Lower leg skin (tissue), 3 donors: ENCODE measurements around the gene ZNF462.

Experiments used
- CTCF ChIP-seq, 3 donors: fragments of 450-650 bp; IDR thresholded peaks; one replicate each; pipeline ENCODE4 v1.5.1; 2016; ENCODE audit warnings: antibody characterized with exemption in 3 of 3, mild to moderate bottlenecking in 3 of 3, moderate library complexity in 2 of 3
- POLR2A ChIP-seq, 2 donors: fragments of 450-650 bp; IDR thresholded peaks; one replicate each; pipeline ENCODE4 v1.6.1; 2016 to 2017; ENCODE audit warnings: antibody characterized with exemption in 2 of 2, mild to moderate bottlenecking in 1 of 2, moderate library complexity in 1 of 2

GRCh38 chr9:106958955-106959657, 96.1 kb downstream of the ZNF462 start:
- no peak for TF ChIP-seq CTCF (IDR thresholded peaks at IDR 0.05)
- TF ChIP-seq POLR2A (IDR thresholded peaks at IDR 0.05) = no peak
